Caco-2 (cell line): Measurements from ENCODE around the gene KIF6. TPM values are rescaled to one million over a fixed set of nuclear protein-coding genes. Genes with fewer than 3 reads are reported as not detected.

Experiments used
- BruUV-seq: library from RNA; stranded (reverse); fragments of 400-500 nt; replicated peaks from 2 replicates; lab custom pipeline; 2021; lab: Mats Ljungman, UMichigan
- CTCF ChIA-PET: fragments of 300-600 bp; sonication (Branson Sonifier 250); formaldehyde crosslinking; loops from one replicate; lab custom pipeline; 2022; ENCODE audit warnings: antibody characterized with exemption; lab: Charles Lee
- POLR2A ChIA-PET: fragments of 300-600 bp; sonication (Branson Sonifier 250); formaldehyde crosslinking; loops from one replicate; lab custom pipeline; 2022; ENCODE audit warnings: antibody characterized with exemption; lab: Charles Lee
- DNase-seq, 2 experiments: peaks; one replicate each; pipeline versions ENCODE4 v3.0.0 to v3.0.0-alpha.2; 2020 to 2022
- H3K27me3 ChIP-seq: replicated peaks from 2 replicates; pipeline ENCODE4 v1.6.0; 2011; ENCODE audit warnings: low read length; ENCODE audit not compliant: control insufficient read depth, insufficient read depth
- H3K36me3 ChIP-seq: 2 replicates; pipeline ENCODE4 v1.5.1; 2011; ENCODE audit warnings: low read length; ENCODE audit not compliant: control insufficient read depth, insufficient read depth
- H3K4me1 ChIP-seq: fragments of 250-450 bp; sonication (Bioruptor Pico); 2 replicates; pipeline ENCODE4 v1.5.1; 2020; ENCODE audit warnings: mild to moderate bottlenecking
- H3K4me3 ChIP-seq: 2 replicates; pipeline ENCODE4 v1.5.1; 2011; ENCODE audit warnings: low read depth, mild to moderate bottlenecking, control low read depth, low read length
- H3K9me3 ChIP-seq: fragments of 250-450 bp; sonication (Bioruptor Pico); 2 replicates; pipeline ENCODE4 v1.5.1; 2020; ENCODE audit warnings: mild to moderate bottlenecking, moderate library complexity
- H3K27ac Mint-ChIP-seq: one replicate; pipeline ENCODE4 v1.8.0; 2022; ENCODE audit warnings: mixed read lengths; ENCODE audit not compliant: unreplicated experiment
- H3K27me3 Mint-ChIP-seq: one replicate; pipeline ENCODE4 v1.8.0; 2022; ENCODE audit warnings: mixed read lengths; ENCODE audit not compliant: insufficient read depth, unreplicated experiment
- H3K36me3 Mint-ChIP-seq: one replicate; pipeline ENCODE4 v1.8.0; 2022; ENCODE audit warnings: mild to moderate bottlenecking, mixed read lengths; ENCODE audit not compliant: insufficient read depth, unreplicated experiment
- H3K4me1 Mint-ChIP-seq: one replicate; pipeline ENCODE4 v1.8.0; 2022; ENCODE audit warnings: low read depth, mixed read lengths; ENCODE audit not compliant: unreplicated experiment
- H3K4me3 Mint-ChIP-seq: one replicate; pipeline ENCODE4 v1.8.0; 2022; ENCODE audit warnings: mild to moderate bottlenecking, moderate library complexity, mixed read lengths; ENCODE audit not compliant: unreplicated experiment
- H3K9me3 Mint-ChIP-seq: one replicate; pipeline ENCODE4 v1.8.0; 2022; ENCODE audit warnings: mixed read lengths; ENCODE audit not compliant: unreplicated experiment
- intact Hi-C: fragments of 100-400 bp; cut with micrococcal nuclease; formaldehyde crosslinking; loops from one replicate; pipeline ENCODE4 v1.10.0; 2022; ENCODE audit not compliant: unreplicated experiment
- total RNA-seq: library from RNA; stranded (reverse); gene quantifications from 2 replicates; pipeline ENCODE4 v1.2.3, GENCODE V29; 2022
- TF ChIP-seq, protein P1 (sequence below), 2 experiments: fragments of 200-600 bp in 1 of 2; IDR thresholded peaks; 1 replicate in 1 of 2; 2 replicates in 1 of 2; pipeline versions ENCODE4 v1.5.1 to v1.8.0; 2011 to 2022; ENCODE audit warnings: antibody characterized with exemption in 1 of 2, control low read depth in 1 of 2, inconsistent platforms in 1 of 2, low read depth in 1 of 2, low read length in 1 of 2, mild to moderate bottlenecking in 1 of 2, moderate library complexity in 1 of 2; ENCODE audit not compliant: insufficient read depth in 1 of 2, severe bottlenecking in 1 of 2, unreplicated experiment in 1 of 2

KIF6 gene
- total RNA-seq, 1 experiment from 2014 or later = not detected

DNA sequence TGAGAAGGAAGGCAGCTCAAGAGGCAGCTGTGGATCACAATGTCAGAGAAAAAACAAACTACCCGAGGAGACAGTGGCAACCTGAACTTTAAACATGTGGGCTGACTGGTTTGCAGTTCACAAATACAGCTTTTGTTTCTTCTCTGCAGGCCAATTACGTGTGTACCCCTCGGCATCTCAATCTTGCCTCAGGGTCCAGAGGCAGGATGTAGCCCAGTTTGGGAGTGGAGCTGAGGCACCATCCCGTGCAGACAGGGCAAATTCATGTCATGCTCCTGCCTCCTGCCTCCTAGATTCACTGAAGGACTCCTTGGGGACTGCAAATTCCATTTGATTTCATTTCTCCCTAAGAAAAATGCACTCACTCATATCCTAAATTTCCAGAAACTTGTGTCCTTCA, 308.5 kb downstream of the KIF6 start:
- DNase-seq = peak; percentile 4 to 42
- H3K36me3 ChIP-seq = no peaks in the 10 kb centered on the region
- TF ChIP-seq, protein P1, sequence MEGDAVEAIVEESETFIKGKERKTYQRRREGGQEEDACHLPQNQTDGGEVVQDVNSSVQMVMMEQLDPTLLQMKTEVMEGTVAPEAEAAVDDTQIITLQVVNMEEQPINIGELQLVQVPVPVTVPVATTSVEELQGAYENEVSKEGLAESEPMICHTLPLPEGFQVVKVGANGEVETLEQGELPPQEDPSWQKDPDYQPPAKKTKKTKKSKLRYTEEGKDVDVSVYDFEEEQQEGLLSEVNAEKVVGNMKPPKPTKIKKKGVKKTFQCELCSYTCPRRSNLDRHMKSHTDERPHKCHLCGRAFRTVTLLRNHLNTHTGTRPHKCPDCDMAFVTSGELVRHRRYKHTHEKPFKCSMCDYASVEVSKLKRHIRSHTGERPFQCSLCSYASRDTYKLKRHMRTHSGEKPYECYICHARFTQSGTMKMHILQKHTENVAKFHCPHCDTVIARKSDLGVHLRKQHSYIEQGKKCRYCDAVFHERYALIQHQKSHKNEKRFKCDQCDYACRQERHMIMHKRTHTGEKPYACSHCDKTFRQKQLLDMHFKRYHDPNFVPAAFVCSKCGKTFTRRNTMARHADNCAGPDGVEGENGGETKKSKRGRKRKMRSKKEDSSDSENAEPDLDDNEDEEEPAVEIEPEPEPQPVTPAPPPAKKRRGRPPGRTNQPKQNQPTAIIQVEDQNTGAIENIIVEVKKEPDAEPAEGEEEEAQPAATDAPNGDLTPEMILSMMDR (IDR thresholded peaks at IDR 0.05; ENCODE audit: insufficient read depth in 1 of 2, low read depth in 1 of 2, low read length in 1 of 2, severe bottlenecking in 1 of 2, unreplicated experiment in 1 of 2) = no peak
- ChIA-PET POLR2A (no interaction called here), CTCF (no interaction called here)
- Mint-ChIP-seq H3K4me1 (no peaks in the 10 kb centered on the region), H3K27me3 (peaks cover 5% of the 10 kb centered on the region), H3K4me3 (no peak overlapping the region), H3K9me3 (no peaks in the 10 kb centered on the region), H3K27ac (no peak overlapping the region), H3K36me3 (no peaks in the 10 kb centered on the region)
- BruUV-seq = no TSS peak
- no peak overlapping the region for H3K4me3 ChIP-seq
- no peaks in the 10 kb centered on the region for H3K27me3 ChIP-seq
- no peaks in the 10 kb centered on the region for H3K9me3 ChIP-seq
- no peaks in the 10 kb centered on the region for H3K4me1 ChIP-seq
- intact Hi-C loops = no loop called here

DNA sequence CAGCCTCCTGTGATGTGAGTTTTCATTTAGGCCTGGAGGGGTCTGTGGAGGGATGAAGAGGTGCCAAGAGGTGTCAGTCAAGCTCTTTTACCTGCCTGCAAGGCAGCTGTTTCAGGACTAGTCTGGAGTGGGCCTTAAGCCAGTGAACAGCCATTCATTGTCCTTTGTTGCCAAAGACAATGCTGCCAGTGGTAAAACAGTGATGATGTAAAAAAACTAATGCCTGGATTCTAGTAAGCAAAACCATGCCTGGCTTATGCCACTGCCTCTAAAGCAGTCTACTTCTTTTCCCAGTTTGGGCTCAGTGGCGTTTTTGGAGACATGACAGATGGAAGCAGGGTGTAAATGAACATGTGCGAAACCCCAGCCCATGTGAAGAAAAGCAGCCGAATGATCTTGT, 309.2 kb downstream of the KIF6 start:
- TF ChIP-seq, protein P1 (IDR thresholded peaks at IDR 0.05; ENCODE audit: insufficient read depth in 1 of 2, low read depth in 1 of 2, low read length in 1 of 2, severe bottlenecking in 1 of 2, unreplicated experiment in 1 of 2) = no peak
- intact Hi-C loops = no loop called here
- H3K9me3 ChIP-seq = no peaks in the 10 kb centered on the region
- ChIA-PET CTCF (no interaction called here), POLR2A (no interaction called here)
- Mint-ChIP-seq H3K4me1 (no peaks in the 10 kb centered on the region), H3K4me3 (no peak overlapping the region), H3K27ac (no peak overlapping the region), H3K9me3 (no peaks in the 10 kb centered on the region), H3K27me3 (peaks cover 8% of the 10 kb centered on the region), H3K36me3 (no peaks in the 10 kb centered on the region)
- no peaks in the 10 kb centered on the region for H3K36me3 ChIP-seq
- H3K27me3 ChIP-seq = no peaks in the 10 kb centered on the region
- no peaks in the 10 kb centered on the region for H3K4me1 ChIP-seq
- H3K4me3 ChIP-seq = no peak overlapping the region
- DNase-seq = no peak
- BruUV-seq = no TSS peak

DNA sequence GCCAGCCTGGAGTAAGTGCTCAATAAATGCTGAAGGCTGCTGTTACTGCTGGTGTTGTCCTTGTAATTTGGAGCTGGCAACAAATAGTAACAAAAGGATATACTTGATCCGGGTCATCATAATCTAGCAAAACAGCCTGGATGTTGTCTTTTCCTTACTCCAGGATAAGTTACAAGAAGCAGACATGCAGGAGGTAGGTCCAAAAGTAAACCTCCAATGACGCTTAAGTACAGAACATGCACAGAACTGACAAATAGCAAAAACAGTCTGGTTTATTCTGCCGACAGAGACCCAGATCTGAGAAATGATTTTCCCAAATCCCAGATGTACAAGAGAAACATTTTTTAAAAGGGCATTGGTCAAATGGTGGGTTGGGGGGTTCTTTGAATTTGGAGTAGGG, 309.7 kb downstream of the KIF6 start:
- Histone ChIP-seq H3K9me3 (no peaks in the 10 kb centered on the region), H3K4me1 (no peaks in the 10 kb centered on the region), H3K4me3 (no peak overlapping the region), H3K36me3 (no peaks in the 10 kb centered on the region), H3K27me3 (no peaks in the 10 kb centered on the region)
- intact Hi-C loops = no loop called here
- Mint-ChIP-seq H3K27ac (no peak overlapping the region), H3K9me3 (no peaks in the 10 kb centered on the region), H3K27me3 (peaks cover 8% of the 10 kb centered on the region), H3K36me3 (no peaks in the 10 kb centered on the region), H3K4me3 (no peak overlapping the region), H3K4me1 (no peaks in the 10 kb centered on the region)
- TF ChIP-seq, protein P1 (IDR thresholded peaks at IDR 0.05; ENCODE audit: insufficient read depth in 1 of 2, low read depth in 1 of 2, low read length in 1 of 2, severe bottlenecking in 1 of 2, unreplicated experiment in 1 of 2) = no peak
- no peak for DNase-seq
- BruUV-seq = no TSS peak
- POLR2A ChIA-PET = no interaction called here
- CTCF ChIA-PET = no interaction called here
